ENCODE results near the gene TRIM13. TPM values are rescaled to one million over a fixed set of nuclear protein-coding genes. Genes with fewer than 3 reads are reported as not detected.
A peak's percentile ranks its signal among the peaks of the same experiment; 100 is the strongest.

TRIM13 gene
- total RNA-seq, 2 experiments from 2014 or later: 10.6 to 12.9 TPM

- Mint-ChIP-seq H3K27ac (no peak overlapping the region), H3K36me3 (ENCODE audit: low read depth) (peaks cover 26% of the 10 kb centered on the region), H3K9me3 (ENCODE audit: low read depth) (no peaks in the 10 kb centered on the region), H3K4me1 (peaks cover 2% of the 10 kb centered on the region), H3K27me3 (no peaks in the 10 kb centered on the region), H3K4me3 (no peak overlapping the region)
- intact Hi-C loops (cut with DNase I, micrococcal nuclease): no loop called here
- CTCF ChIA-PET: interaction anchor here (0.6 kb wide), 2 partner anchors 7 to 32 kb away, joined by 3 to 4 read pairs; no protein-coding TSS in a partner anchor
- POLR2A ChIA-PET: no interaction called here
- DNase-seq (no peak), ATAC-seq (no peak)
These were observed 68.9 kb downstream of the TRIM13 start for GRCh38 chr13:50065712-50066111.

Small RNA genes lying within 50 kb of the gene (microRNA-seq; reads per million reads assigned to microRNA genes)
- gene MIR15A (ENCODE audit: borderline replicate concordance): 2,478 reads per million, percentile 91 among the genes with 10 or more reads in this experiment
- gene MIR16-1 (ENCODE audit: borderline replicate concordance): 1,736 reads per million, percentile 89 among the genes with 10 or more reads in this experiment
- 82.4 reads per million, percentile 62 among the genes with 10 or more reads in this experiment for gene MIR3613 (ENCODE audit: borderline replicate concordance)

Other genes starting within 250 kb of the TRIM13 start
- gene KPNA3, start 204.4 kb upstream of the TRIM13 start, total RNA-seq: 10 to 100 TPM; 51.7 to 58.0 TPM
- 1 to 10 TPM; 4.8 to 4.9 TPM for gene SPRYD7, start 60.7 kb upstream of the TRIM13 start, total RNA-seq
- under 1 TPM; 0.11 to 0.12 TPM for gene KCNRG, start 18.4 kb downstream of the TRIM13 start, total RNA-seq

Data from activated CD4-positive, alpha-beta T cell treated with anti-CD3 and anti-CD28 coated beads for 36 hours (primary cell).